NCI-H2107 (cell line): ENCODE results near the gene C10orf67.
"Not testable (repeated sequence)": the region's sequence is repeated elsewhere in the genome, so short reads cannot be mapped to it uniquely, and the experiment has no call there.

ENCODE experiments used
- DNase-seq: peaks from one replicate; lab custom pipeline; 2025; lab: John Stamatoyannopoulos, UW

The C10orf67 gene

DNA sequence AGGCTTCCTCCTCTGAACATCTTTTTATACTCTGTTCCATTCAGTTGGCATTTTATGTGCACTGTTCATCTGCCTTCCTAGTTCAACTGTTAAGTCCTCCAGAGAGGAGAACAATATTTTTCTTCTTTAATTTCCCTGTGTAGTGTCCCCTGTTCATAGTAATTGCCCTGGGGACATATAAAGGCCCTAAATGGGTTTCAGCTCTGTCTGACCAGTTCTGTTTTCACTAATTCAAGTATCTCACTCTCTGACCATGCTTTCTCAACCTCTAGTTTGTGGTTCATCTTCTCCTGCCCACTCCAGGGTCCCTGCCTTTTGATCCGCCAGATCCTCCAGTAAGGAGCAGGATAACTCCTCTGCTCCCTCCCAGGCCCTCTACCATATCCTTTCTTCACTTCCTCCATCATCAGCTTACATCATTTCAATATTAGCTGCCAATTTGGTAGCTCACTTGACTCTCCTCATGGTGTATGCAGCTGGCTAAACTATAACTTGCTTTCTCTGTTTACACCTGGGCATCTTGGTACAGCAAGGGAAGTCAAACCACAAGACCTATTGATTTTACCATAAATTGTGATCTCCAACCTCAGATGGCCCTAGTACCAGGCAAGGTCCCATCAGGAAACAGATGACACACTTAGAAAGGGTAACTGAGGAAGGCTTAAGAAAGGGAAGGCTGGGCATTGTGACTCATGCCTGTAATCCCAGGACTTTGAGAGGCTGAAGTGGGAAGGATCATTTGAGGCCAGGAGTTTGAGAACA lies 17.7 kb upstream of the C10orf67 start:
- no peak for DNase-seq

- DNase-seq = no peak
Measured at GRCh38 chr10:23361665-23362064, 17.1 kb upstream of the C10orf67 start.

- no peak for DNase-seq
Measured at GRCh38 chr10:23359692-23360380, 15.2 kb upstream of the C10orf67 start.

- DNase-seq = no peak
Measured at GRCh38 chr10:23358357-23358756, 13.8 kb upstream of the C10orf67 start.

GRCh38 chr10:23354630-23355279 lies 10.2 kb upstream of the C10orf67 start:
- no peak for DNase-seq

DNA sequence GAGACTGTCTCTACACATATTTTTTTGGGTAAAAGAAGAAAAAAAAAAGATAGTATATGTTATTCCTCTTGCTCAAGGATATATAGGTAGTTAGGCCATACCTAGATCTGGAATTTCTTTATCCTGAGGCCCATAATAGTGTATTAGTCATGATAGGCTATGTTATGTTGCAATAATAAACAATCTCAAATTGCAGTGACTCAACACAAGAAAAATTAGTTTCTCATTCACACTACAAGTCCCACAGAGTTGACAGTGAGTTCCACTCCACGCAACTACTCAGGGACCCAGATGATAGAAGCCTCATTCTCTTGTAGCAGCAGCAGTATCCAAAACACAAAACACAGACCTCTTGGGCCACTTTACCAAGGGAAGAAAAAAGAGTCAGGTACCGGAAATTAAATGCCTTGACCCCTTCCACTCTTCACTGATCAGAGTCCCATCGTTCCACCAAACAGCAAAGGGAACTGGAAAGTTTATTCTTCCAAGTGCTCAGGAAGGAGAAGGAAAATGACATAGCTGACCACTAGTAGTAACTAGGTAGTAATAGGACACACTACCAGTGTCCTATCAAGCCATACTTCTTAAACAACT lies 7.4 kb upstream of the C10orf67 start:
- DNase-seq = no peak

- not testable (repeated sequence) for DNase-seq
Measured at GRCh38 chr10:23350706-23351105, 6.1 kb upstream of the C10orf67 start.

- no peak for DNase-seq
Measured at GRCh38 chr10:23345861-23346260, 1.3 kb upstream of the C10orf67 start.

GRCh38 chr10:23343591-23344240 lies 881 bp downstream of the C10orf67 start:
- DNase-seq = no peak

DNA sequence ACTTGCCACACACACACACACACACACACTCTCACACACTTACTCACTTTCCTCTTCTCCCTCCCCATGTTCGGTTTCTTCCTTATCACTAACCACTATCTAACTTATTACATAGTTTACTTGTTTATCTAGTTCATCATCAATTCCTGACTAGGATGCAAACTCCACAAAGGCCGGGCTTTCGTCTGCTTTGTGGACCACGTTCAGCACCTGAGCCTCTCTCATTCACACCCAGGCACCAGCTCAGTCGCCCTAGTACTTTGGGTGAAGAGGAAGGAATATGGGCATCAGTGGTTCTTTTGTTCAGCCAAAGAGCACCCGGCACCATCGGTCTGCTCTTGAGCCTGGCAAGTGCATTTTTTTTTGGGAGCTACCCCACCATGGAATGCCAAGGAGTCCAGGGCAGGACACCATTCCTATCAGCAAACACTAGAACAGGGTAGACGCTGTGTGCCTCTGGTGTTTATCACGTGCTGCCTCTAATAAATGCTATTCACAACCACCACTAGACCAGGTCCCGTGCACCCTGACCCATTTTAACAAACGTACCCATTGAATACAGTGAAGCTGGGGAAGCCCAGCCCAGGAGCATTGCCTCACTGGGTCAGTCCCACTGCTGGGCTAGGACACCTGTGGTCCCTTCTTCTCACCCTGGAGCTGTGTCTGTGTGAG lies 2.2 kb downstream of the C10orf67 start:
- no peak for DNase-seq

- DNase-seq = no peak
Measured at GRCh38 chr10:23341004-23341403, 3.6 kb downstream of the C10orf67 start.

GRCh38 chr10:23340354-23340753 lies 4.2 kb downstream of the C10orf67 start:
- DNase-seq = no peak

DNA sequence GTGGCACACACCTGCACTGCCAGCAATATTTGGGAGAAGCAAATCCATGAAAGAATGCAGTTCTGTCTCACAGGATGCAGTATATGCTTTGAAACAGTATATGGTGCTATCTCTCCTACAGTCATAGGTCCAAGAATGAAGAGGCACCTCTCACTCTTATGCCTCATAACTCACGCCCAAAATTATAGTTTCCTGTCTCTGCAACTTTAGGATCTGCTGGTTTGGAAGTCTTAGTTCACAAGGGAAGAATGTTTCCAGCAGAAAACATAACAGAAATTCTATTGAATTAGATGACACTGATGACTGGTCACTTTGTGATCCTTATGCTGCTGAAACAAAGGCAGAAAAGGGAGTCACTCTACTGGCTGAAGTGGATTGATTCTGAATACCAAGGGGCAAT lies 5.7 kb downstream of the C10orf67 start:
- no peak for DNase-seq

DNA sequence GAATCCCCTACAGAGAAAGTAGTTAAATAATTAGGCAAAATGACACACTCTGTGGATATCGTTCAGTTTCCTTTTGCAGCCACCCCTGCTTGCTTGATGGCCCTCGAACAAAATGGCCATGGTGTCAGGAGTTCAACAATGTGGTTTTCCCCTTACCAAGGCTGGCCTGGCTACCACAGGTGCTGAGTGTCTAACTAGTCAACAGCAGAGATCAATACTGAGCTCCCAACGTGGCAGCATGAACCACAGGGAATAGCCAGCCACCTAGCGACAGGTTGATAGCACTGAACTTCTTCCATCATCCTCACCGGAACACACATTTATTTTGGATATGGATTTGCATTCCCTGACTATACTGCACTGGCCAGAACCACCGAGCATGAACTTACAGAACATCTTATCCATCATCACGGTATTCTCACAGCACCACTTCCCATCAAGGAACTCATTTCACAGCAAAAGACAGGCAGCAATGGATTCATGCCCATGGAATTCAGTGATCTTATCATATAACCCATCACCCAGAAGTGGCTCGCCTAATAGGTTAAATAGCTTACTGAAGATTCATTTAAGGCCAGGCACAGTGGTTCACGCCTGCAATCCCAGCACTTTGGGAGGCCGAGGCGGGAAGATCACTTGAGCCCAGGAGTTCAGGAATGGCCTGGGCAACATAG lies 6.3 kb downstream of the C10orf67 start:
- no peak for DNase-seq

DNA sequence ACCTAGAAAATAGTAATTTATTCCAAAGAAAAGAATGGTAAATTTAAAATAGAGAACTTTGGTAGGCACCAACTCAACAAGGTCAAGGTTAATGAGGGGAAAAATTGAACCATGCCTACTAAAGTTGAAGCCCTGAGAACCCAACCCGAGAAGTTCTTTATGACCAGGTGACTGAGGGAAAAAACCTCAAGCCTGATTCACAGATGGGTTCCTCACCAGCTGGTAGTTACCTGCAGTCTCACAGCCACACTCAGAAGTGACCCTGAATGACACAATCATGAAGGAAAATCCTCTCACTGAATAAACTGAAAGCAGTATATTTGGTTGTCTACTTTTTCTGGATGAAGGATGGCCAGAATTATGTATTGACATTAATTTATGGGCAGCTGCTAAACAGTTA lies 7.0 kb downstream of the C10orf67 start:
- DNase-seq = no peak

- no peak for DNase-seq
Measured at GRCh38 chr10:23331567-23332301, 12.9 kb downstream of the C10orf67 start.

DNA sequence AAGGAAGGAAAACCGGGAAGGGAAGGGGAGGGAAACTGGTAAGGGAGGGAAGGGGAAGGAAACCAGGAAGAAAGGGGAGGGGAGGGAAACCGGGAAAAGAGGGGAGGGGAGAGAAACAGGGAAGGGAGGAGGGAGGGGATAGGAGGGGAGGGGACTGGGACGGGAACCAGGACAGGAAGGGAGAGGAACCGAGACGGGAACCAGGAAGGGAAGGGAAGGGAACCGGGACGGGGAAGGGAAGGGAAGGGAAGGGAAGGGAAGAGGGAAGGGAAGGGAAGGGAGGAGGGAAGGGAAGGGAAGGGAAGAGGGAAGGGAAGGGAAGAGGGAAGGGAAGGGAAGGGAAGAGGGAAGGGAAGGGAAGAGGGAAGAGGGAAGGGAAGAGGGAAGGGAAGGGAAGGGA lies 13.6 kb downstream of the C10orf67 start:
- no peak for DNase-seq

DNA sequence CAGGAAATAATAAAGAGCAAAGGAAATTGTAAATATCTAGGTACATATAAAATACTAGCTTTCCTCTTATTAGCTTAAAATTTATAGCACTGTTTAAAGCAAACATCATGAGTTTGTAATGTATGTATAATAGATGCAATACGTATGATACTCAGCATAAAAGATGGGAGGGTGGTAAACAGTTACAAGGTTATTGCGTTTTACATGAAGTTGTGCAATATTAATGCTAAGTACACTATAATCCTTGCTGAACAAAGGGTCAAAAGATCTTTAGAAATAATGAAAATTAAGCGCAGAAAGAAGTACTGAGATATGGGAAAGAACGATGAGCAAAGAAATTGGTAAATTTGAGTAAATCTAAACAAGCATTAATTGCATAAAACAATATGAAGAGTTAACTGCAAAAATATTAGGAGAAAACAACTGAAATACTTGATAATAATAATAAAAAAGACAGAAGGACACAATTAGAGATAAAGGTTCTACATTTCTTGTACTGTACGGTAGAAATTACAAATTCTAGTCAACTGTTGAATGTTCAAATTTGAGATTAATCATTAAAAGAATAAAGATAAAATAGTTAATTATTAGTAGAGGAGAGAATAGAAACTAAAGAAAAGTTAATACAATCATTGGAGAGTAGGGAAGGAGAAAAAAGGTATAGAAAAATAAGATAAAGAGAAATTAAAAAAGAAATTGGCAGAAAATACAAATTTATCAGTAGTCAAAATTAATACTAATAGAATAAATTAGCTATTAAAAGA lies 17.9 kb downstream of the C10orf67 start:
- no peak for DNase-seq

DNA sequence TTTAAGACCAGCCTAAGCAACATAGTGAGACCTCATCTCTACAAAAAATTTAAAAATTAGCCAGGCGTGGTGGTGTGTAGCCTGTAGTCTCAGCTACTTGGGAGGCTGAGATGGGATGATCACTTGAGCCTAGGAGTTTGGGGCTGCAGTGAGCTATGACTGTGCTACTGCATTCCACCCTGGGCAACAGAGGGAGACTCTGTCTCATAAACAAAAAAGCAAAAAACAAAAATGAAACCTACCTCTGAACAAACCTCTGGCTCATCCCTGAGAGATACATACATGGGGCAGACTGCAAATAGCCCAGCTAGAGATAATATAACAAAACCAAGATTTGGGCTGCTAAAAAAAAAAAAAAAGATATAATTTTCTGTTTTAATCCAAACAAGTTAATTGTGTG lies 19.5 kb downstream of the C10orf67 start:
- DNase-seq = no peak

- DNase-seq = no peak
Measured at GRCh38 chr10:23324351-23324750, 20.2 kb downstream of the C10orf67 start.
